Esophagus squamous epithelium (tissue), 4 donors: ENCODE measurements around the gene FMNL3.

Experiments
- POLR2A ChIP-seq, 4 donors: fragments of 450-650 bp; IDR thresholded peaks; one replicate each; pipeline ENCODE4 v1.6.1; 2017; ENCODE audit warnings: antibody characterized with exemption in 4 of 4, mild to moderate bottlenecking in 4 of 4, moderate library complexity in 3 of 4
- TF ChIP-seq, protein P1 (sequence below), 6 experiments: fragments of 450-650 bp in 4 of 6; fragments of 200-600 bp in 2 of 6; sonication (generic) in 2 of 6; IDR thresholded peaks; one replicate each; pipeline ENCODE4 v1.5.1; 2016 to 2019; ENCODE audit warnings: antibody characterized with exemption in 6 of 6, mild to moderate bottlenecking in 4 of 6, moderate library complexity in 4 of 6

- TF ChIP-seq POLR2A (IDR thresholded peaks at IDR 0.05) = no peak
- TF ChIP-seq, protein P1, sequence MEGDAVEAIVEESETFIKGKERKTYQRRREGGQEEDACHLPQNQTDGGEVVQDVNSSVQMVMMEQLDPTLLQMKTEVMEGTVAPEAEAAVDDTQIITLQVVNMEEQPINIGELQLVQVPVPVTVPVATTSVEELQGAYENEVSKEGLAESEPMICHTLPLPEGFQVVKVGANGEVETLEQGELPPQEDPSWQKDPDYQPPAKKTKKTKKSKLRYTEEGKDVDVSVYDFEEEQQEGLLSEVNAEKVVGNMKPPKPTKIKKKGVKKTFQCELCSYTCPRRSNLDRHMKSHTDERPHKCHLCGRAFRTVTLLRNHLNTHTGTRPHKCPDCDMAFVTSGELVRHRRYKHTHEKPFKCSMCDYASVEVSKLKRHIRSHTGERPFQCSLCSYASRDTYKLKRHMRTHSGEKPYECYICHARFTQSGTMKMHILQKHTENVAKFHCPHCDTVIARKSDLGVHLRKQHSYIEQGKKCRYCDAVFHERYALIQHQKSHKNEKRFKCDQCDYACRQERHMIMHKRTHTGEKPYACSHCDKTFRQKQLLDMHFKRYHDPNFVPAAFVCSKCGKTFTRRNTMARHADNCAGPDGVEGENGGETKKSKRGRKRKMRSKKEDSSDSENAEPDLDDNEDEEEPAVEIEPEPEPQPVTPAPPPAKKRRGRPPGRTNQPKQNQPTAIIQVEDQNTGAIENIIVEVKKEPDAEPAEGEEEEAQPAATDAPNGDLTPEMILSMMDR (IDR thresholded peaks at IDR 0.05) = no peak
Observed at GRCh38 chr12:49678711-49679110, 28.5 kb downstream of the FMNL3 start.
